GM13977 (cell line): ENCODE data around the gene EPB41L3.

Source experiments
- DNase-seq: peaks from one replicate; pipeline ENCODE4 v3.0.0; 2012; ENCODE audit warnings: low spot score
- in situ Hi-C: fragments of 300-500 bp; cut with MboI; formaldehyde crosslinking; loops from one replicate; pipeline ENCODE4 v1.12.0; 2022; ENCODE audit warnings: low sequenced_read_pairs, low pct_unique_long_range_greater_than_20kb, mixed read lengths, inconsistent platforms; ENCODE audit not compliant: unreplicated experiment
- TF ChIP-seq, protein P1 (sequence below): IDR thresholded peaks from 2 replicates; pipeline ENCODE4 v1.5.1; 2012; ENCODE audit warnings: mild to moderate bottlenecking, control low read depth; ENCODE audit not compliant: insufficient read depth; ENCODE audit errors: extremely low read depth, missing control alignments

Gene EPB41L3

DNA sequence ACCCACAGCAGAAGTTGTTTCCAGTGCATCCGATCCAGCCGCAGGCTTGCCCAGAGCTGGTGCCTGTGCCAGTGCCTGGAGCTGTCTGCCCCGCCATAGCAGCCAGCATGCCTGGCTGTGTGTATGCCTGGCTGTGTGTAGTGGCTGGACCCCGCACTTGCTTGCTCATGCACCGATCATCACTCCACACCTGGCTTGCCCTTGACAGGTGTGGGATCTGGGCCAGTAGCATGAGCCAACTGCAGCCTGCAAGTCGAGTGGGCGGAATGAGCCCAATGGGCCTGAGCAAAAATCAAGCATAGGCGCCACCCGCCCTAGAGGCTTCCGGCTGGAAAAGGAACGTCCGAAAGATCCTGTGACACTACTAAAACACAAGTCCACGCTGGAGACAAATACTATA is 74.5 kb downstream of the EPB41L3 start:
- no peak for DNase-seq
- in situ Hi-C loops, result no loop called here
- TF ChIP-seq, protein P1, sequence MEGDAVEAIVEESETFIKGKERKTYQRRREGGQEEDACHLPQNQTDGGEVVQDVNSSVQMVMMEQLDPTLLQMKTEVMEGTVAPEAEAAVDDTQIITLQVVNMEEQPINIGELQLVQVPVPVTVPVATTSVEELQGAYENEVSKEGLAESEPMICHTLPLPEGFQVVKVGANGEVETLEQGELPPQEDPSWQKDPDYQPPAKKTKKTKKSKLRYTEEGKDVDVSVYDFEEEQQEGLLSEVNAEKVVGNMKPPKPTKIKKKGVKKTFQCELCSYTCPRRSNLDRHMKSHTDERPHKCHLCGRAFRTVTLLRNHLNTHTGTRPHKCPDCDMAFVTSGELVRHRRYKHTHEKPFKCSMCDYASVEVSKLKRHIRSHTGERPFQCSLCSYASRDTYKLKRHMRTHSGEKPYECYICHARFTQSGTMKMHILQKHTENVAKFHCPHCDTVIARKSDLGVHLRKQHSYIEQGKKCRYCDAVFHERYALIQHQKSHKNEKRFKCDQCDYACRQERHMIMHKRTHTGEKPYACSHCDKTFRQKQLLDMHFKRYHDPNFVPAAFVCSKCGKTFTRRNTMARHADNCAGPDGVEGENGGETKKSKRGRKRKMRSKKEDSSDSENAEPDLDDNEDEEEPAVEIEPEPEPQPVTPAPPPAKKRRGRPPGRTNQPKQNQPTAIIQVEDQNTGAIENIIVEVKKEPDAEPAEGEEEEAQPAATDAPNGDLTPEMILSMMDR, result no peak

DNA sequence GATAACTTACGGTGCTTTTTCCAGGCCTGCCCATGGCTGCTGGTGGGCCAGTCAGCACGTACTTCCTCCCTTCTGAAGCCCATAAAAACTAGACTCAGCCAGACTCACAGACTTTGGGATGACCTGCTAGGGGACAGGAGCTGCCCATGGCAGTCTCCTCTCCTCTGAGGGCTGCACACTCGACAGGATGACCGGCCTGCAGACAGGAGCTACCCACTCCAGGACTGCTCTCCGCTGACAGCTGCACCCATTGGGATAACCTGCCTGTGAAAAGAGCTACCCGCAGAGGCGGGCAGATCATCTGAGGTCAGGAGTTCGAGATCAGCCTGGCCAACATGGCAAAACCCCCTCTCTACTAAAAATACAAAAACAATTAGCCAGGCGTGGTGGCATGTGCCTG is 75.4 kb downstream of the EPB41L3 start:
- DNase-seq, result no peak
- in situ Hi-C loops, result no loop called here
- TF ChIP-seq, protein P1, result no peak

DNA sequence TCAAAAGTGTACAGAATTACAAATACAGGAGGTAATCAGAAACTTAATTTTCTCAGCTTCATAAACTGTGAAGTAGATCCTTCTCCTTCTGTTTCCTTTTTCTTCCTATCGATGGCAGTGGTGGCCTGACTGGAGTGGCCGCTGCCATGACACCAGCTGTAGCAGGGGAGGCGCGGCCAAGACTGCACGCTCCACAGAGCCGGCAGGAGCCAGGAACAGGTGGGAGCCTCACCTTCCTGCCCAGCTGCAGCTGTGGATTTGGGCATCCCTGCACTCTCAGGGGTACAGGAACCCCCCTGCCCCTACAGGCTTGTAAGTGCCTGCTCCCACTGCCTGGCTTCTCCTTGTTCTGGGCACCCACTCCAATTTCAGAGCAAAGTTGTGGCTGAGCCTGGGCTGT is 76.1 kb downstream of the EPB41L3 start:
- in situ Hi-C loops, result no loop called here
- TF ChIP-seq, protein P1, result no peak
- DNase-seq, result no peak

DNA sequence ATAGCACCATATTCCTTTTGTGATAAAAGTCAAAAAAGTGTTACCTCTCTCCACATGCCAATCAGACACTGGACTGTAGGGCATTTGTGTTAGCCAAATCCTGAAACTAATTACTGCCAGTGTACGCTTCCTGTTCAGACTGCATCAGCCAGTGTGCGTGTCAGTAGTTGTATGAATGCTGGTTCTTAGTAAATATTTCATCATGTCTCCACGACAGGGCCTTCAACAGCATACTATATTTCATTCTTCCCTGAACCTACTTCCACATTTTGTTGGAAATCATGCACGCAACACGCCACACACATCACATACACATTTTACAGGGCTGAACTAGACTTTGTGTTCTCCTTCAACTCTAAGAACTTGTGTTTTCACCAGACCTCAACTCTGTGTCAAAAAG is 77.5 kb downstream of the EPB41L3 start:
- DNase-seq, result no peak
- in situ Hi-C loops, result no loop called here
- TF ChIP-seq, protein P1, result no peak

DNA sequence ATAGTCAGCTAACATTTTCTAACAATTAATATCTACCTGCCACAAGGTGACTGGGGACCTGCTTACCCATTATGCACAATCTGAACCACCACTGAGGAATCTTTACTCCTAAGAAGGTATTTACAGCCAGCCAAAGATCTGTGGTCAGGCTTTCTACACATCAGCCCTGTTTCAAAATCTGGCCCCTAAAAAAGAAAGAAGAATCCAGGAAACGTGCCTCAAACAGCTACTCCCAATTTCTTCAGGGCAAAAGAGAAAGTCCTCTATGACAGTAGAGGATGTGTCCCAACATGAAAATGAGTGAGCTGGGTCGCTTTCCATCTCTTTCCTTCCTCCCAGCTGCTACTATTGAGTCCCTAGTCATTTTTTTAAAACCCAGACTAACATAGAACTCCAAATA is 79.5 kb downstream of the EPB41L3 start:
- TF ChIP-seq, protein P1, result no peak
- in situ Hi-C loops, result no loop called here
- no peak for DNase-seq

DNA sequence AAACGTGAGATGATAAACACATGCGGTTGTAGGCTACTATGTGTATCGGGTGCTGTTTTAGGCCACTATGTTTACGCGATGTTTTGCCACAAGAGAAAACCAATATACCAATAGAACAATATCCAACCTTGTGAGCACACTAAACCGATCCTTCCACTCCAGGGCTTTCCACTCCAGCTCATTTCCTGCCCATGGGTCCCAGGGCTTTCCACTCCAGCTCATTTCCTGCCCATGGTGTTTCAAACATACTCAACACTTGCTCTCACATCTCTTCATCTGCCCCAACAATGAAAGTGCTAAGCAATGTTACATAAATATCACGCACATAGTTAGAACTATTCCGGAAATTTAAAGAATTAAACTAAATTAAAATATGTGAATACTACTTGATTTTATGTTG is 80.0 kb downstream of the EPB41L3 start:
- TF ChIP-seq, protein P1, result no peak
- in situ Hi-C loops, result no loop called here
- no peak for DNase-seq

DNA sequence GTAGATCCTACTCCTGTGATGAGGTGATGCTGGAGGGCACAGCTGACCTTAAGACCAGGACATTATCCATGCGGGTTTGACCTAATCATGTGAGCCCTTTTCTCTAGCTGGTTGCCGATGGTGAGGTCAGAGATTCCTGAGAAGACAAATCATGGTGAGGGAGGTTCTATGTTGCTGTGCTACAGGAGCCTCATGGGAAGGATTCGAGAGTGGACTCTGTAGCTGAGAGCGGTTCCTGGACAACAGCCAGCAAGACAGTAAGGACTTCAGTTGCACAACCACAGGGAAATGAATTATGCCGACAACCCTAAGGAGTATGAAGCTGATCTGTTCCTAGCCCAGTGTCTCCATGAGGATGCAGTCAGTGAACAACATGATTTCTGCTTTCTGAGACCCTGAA is 80.4 kb downstream of the EPB41L3 start:
- in situ Hi-C loops, result no loop called here
- TF ChIP-seq, protein P1, result no peak
- DNase-seq, result no peak
